Measurements from ENCODE around the gene DCAF12.

Gene DCAF12

DNA sequence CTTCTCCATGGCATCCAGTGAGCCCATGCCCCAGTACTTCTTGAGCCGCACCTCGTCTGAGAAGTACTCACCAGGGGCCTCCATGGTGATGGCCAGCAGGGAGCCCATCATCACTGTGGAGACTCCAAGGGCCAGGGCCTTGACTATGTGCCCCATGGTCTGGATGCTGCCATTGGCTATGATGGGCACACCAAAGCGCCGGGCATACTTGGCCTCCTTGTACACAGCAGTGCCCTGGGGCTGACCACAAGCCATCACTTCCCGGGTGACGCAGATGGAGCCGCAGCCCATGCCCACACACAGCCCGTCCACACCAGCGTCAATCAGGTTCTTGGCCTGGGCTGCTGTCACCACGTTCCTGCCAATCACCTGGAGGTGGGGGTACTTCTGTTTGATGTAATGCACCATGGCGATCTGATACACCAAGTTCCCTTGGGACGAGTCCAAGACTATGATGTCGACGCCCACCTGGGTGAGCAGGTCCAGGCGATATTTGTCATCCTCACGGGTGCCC lies 7.0 kb upstream of the DCAF12 start:
- H3K36me3 ChIP-seq (ENCODE audit: control insufficient read depth, insufficient read depth, low read length): no peaks in the 10 kb centered on the region
- no peaks in the 10 kb centered on the region for H3K27me3 ChIP-seq (replicated peaks; ENCODE audit: control insufficient read depth, insufficient read depth, low read length)
- no peak for DNase-seq (ENCODE audit: extremely low read depth, insufficient read length)
- TF ChIP-seq, protein P1, sequence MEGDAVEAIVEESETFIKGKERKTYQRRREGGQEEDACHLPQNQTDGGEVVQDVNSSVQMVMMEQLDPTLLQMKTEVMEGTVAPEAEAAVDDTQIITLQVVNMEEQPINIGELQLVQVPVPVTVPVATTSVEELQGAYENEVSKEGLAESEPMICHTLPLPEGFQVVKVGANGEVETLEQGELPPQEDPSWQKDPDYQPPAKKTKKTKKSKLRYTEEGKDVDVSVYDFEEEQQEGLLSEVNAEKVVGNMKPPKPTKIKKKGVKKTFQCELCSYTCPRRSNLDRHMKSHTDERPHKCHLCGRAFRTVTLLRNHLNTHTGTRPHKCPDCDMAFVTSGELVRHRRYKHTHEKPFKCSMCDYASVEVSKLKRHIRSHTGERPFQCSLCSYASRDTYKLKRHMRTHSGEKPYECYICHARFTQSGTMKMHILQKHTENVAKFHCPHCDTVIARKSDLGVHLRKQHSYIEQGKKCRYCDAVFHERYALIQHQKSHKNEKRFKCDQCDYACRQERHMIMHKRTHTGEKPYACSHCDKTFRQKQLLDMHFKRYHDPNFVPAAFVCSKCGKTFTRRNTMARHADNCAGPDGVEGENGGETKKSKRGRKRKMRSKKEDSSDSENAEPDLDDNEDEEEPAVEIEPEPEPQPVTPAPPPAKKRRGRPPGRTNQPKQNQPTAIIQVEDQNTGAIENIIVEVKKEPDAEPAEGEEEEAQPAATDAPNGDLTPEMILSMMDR (IDR thresholded peaks at IDR 0.05; ENCODE audit: insufficient read depth, low read length, poor library complexity, severe bottlenecking): no peak
- H3K4me3 ChIP-seq (replicated peaks; ENCODE audit: low read depth, low read length): no peak overlapping the region

DNA sequence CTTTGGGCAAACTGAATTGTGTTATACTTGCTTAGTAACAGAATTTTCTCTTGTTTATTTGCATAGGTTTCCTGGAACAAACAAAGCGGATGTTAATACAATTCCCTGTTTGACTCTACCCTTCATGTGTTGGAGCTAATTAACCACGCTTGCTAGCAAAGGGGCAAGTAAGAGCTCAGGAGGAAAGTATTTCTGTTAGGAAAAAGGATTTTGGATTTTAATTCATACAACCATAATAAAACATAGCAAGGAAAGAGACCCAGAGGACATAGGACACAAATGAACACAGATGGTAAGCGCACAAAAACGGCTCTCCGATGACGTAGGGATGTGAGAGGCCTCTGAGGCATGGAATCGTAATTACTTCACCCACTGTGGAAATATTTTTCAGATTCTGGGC lies 5.1 kb upstream of the DCAF12 start:
- H3K4me3 ChIP-seq (replicated peaks; ENCODE audit: low read depth, low read length): no peak overlapping the region
- no peak for DNase-seq (ENCODE audit: extremely low read depth, insufficient read length)
- TF ChIP-seq, protein P1 (IDR thresholded peaks at IDR 0.05; ENCODE audit: insufficient read depth, low read length, poor library complexity, severe bottlenecking): no peak
- no peaks in the 10 kb centered on the region for H3K36me3 ChIP-seq (ENCODE audit: control insufficient read depth, insufficient read depth, low read length)
- H3K27me3 ChIP-seq (replicated peaks; ENCODE audit: control insufficient read depth, insufficient read depth, low read length): no peaks in the 10 kb centered on the region

DNA sequence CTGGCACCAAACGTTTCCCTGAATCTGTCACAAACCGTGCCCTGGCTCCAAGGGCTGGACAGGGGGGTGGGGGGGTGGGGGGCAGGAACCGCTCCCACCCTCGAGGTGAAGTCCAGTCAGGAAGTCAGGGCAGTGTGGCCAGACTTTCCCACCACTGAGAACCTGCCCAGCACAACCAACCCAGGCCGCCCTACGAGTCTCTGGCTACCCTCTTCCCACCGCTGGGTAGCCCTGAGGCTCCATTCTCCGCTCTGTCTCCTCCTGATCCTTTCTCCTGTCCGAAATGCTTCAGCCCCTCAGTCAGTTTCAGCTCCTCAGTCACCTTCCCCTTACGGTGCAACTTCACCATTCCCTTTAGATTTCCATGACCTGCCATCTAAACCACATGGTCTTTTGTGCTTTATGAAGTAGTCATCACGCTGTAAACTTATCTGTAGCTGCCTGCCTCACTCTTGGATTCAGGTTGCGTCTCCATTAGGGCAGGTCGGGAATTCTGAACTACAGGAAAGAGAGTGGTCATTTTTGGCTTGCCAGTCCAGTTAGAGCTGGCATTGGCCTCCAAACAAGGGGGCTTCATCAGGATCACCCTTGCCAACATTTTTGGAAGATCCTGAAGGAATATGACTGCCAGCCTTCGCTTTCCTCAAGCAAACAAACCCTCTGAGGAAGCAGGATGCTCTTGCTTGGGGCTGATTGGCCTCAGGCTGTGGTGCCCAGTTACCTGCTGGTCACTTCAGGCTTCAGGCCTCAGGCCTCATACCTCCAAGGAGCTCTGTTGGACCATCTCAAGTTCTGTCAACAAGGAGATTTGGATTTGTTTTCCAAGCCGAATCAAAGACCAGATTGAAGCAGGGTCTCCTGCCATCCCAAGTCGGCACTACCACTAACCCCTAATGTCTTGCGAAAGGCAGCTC lies 794 bp upstream of the DCAF12 start:
- no peak for DNase-seq (ENCODE audit: extremely low read depth, insufficient read length)
- no peaks in the 10 kb centered on the region for H3K27me3 ChIP-seq (replicated peaks; ENCODE audit: control insufficient read depth, insufficient read depth, low read length)
- H3K4me3 ChIP-seq (replicated peaks; ENCODE audit: low read depth, low read length): peak overlapping the region; percentile 85
- TF ChIP-seq, protein P1 (IDR thresholded peaks at IDR 0.05; ENCODE audit: insufficient read depth, low read length, poor library complexity, severe bottlenecking): no peak
- H3K36me3 ChIP-seq (ENCODE audit: control insufficient read depth, insufficient read depth, low read length): peaks cover 4% of the 10 kb centered on the region

DNA sequence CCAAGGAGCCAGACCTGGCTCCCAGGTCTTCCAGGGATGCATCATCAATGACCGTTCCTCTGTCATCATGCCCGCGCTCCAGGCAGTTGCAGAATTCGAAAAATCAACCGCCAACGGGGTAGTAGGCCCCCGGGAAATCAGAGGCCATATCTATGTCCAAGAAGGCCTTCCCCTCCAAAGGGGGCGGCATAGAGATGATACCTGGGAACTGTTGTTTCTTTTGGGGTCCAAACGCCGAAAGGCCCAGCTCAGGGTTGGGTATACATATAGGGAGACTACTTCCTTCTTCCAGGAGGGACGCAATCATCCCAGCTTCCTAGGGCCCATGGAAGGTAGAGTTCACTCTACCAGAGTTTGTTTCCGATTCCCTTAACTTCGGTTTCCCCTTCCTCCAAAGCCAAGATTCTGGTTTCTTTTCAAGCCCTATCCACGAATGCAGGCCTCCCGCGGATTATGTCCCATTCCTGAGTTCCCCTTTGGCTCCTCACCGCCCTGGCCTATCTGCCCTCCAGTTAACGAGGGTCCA lies 754 bp downstream of the DCAF12 start:
- DNase-seq (ENCODE audit: extremely low read depth, insufficient read length): no peak
- Histone ChIP-seq H3K4me3 (replicated peaks; ENCODE audit: low read depth, low read length) (peak overlapping the region; percentile 85), H3K27me3 (replicated peaks; ENCODE audit: control insufficient read depth, insufficient read depth, low read length) (no peaks in the 10 kb centered on the region), H3K36me3 (ENCODE audit: control insufficient read depth, insufficient read depth, low read length) (peaks cover 7% of the 10 kb centered on the region)
- TF ChIP-seq, protein P1 (IDR thresholded peaks at IDR 0.05; ENCODE audit: insufficient read depth, low read length, poor library complexity, severe bottlenecking): no peak

DNA sequence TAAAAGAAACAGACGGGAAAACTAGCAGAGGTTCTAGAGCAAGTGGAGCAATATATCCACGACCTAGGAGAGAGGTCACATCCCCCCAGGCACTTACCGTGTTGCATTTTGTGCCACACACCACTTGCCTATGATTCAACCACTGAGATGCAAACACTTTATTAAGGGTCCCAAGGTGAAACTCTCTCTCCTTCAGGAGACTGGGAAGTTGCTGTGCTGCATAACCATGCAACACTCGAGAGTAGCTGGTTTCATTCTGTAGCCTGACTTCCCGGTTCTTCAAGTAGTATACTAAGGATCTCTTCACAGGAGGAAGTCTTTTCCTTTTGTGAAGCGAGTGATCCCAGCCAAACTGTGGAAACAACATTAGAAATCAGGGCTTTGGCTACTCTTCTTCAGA lies 1.6 kb downstream of the DCAF12 start:
- TF ChIP-seq, protein P1 (IDR thresholded peaks at IDR 0.05; ENCODE audit: insufficient read depth, low read length, poor library complexity, severe bottlenecking): no peak
- Histone ChIP-seq H3K27me3 (replicated peaks; ENCODE audit: control insufficient read depth, insufficient read depth, low read length) (no peaks in the 10 kb centered on the region), H3K36me3 (ENCODE audit: control insufficient read depth, insufficient read depth, low read length) (peaks cover 7% of the 10 kb centered on the region), H3K4me3 (replicated peaks; ENCODE audit: low read depth, low read length) (peak overlapping the region; percentile 85)
- no peak for DNase-seq (ENCODE audit: extremely low read depth, insufficient read length)

Measured in GM06990 (cell line).